Right atrium auricular region (tissue), 2 donors: ENCODE measurements around the gene HPCAL4. TPM values are rescaled to one million over a fixed set of nuclear protein-coding genes. Genes with fewer than 3 reads are reported as not detected.

Source experiments
- DNase-seq: peaks from one replicate; pipeline ENCODE4 v3.0.0-alpha.2; 2019; ENCODE audit warnings: low spot score
- H3K27ac ChIP-seq, 2 donors: fragments of 200-600 bp; sonication (generic); 1 replicate in 1 of 2; 2 replicates in 1 of 2; pipeline ENCODE4 v1.5.1; 2016 to 2019
- H3K27me3 ChIP-seq, 2 donors: fragments of 200-600 bp; sonication (generic); one replicate each; pipeline versions ENCODE4 v1.5.1 to v1.6.0; 2017 to 2019
- H3K36me3 ChIP-seq: fragments of 200-600 bp; sonication (generic); one replicate; pipeline ENCODE4 v1.5.1; 2016
- H3K4me1 ChIP-seq, 2 donors: fragments of 200-600 bp; sonication (generic); one replicate each; pipeline versions ENCODE4 v1.5.1 to v1.6.0; 2017 to 2019
- H3K4me3 ChIP-seq, 2 donors: fragments of 200-600 bp; sonication (generic); 1 replicate in 1 of 2; 2 replicates in 1 of 2; pipeline ENCODE4 v1.5.1; 2017 to 2019; ENCODE audit warnings: mild to moderate bottlenecking in 1 of 2, moderate library complexity in 1 of 2
- H3K9me3 ChIP-seq, 2 donors: fragments of 200-600 bp; sonication (generic); one replicate each; pipeline ENCODE4 v1.5.1; 2019
- CTCF ChIP-seq, 2 donors: fragments of 200-600 bp; sonication (generic); IDR thresholded peaks; one replicate each; pipeline ENCODE4 v1.5.1; 2019; ENCODE audit warnings: antibody characterized with exemption in 2 of 2
- total RNA-seq, 2 donors: library from RNA; depleted of rRNA; stranded (reverse); fragments of >200 nt; gene quantifications; one replicate each; pipeline ENCODE4 v1.1.0, GENCODE V29; 2016

HPCAL4 gene
- total RNA-seq, 2 donors from 2014 or later, result 1.3 to 2.8 TPM

GRCh38 chr1:39675220-39675619 is 16.0 kb downstream of the HPCAL4 start:
- Histone ChIP-seq H3K36me3 (no peaks in the 10 kb centered on the region), H3K4me1 (peaks cover 0 to 24% of the 10 kb centered on the region in 2 donors), H3K9me3 (no peaks in the 10 kb centered on the region), H3K27ac (no peak overlapping the region), H3K27me3 (no peaks in the 10 kb centered on the region), H3K4me3 (no peak overlapping the region)
- TF ChIP-seq CTCF (IDR thresholded peaks at IDR 0.05), result no peak
- no peak for DNase-seq

GRCh38 chr1:39673215-39673614 is 18.0 kb downstream of the HPCAL4 start:
- H3K27me3 ChIP-seq, result no peaks in the 10 kb centered on the region
- TF ChIP-seq CTCF (IDR thresholded peaks at IDR 0.05), result no peak
- H3K36me3 ChIP-seq, result no peaks in the 10 kb centered on the region
- no peak overlapping the region for H3K4me3 ChIP-seq
- peaks cover 0 to 37% of the 10 kb centered on the region in 2 donors for H3K4me1 ChIP-seq
- no peaks in the 10 kb centered on the region for H3K9me3 ChIP-seq
- no peak for DNase-seq
- no peak overlapping the region for H3K27ac ChIP-seq

- DNase-seq, result no peak
Measured at GRCh38 chr1:39672551-39672947, 18.7 kb downstream of the HPCAL4 start.

GRCh38 chr1:39671793-39672550 is 19.3 kb downstream of the HPCAL4 start, which contains the start of gene NT5C1A:
Gene NT5C1A, minus strand, starts transcription at chr1:39672107. Its CDS starts 69 bp downstream, at chr1:39672038.
- Histone ChIP-seq H3K27me3 (no peaks in the 10 kb centered on the region), H3K4me3 (peak within 1 kb of the TSS; percentile 56 to 64), H3K9me3 (no peaks in the 10 kb centered on the region), H3K36me3 (no peaks in the 10 kb centered on the region), H3K4me1 (peaks cover 0 to 46% of the 10 kb centered on the region in 2 donors), H3K27ac (peak within 1 kb of the TSS; percentile 69 to 85)
- no peak for DNase-seq
- TF ChIP-seq CTCF (IDR thresholded peaks at IDR 0.05), result no peak

More at GRCh38 chr1:39672551-39672947, 18.7 kb downstream of the HPCAL4 start:
- TF ChIP-seq CTCF (IDR thresholded peaks at IDR 0.05), result peak in 1 of 2 donors; percentile 47
- H3K27me3 ChIP-seq, result no peaks in the 10 kb centered on the region
- H3K36me3 ChIP-seq, result no peaks in the 10 kb centered on the region
- H3K4me1 ChIP-seq, result peaks cover 0 to 44% of the 10 kb centered on the region in 2 donors
- H3K4me3 ChIP-seq, result peak overlapping the region; percentile 56 to 64
- H3K27ac ChIP-seq, result peak overlapping the region; percentile 69 to 85
- H3K9me3 ChIP-seq, result no peaks in the 10 kb centered on the region

GRCh38 chr1:39671433-39671792 is 19.8 kb downstream of the HPCAL4 start:
- DNase-seq, result no peak

More at GRCh38 chr1:39671433-39671792, 19.8 kb downstream of the HPCAL4 start:
- Histone ChIP-seq H3K27me3 (no peaks in the 10 kb centered on the region), H3K4me3 (peak overlapping the region; percentile 56 to 64), H3K27ac (peak overlapping the region; percentile 69 to 85), H3K9me3 (no peaks in the 10 kb centered on the region), H3K4me1 (peaks cover 0 to 46% of the 10 kb centered on the region in 2 donors), H3K36me3 (no peaks in the 10 kb centered on the region)
- TF ChIP-seq CTCF (IDR thresholded peaks at IDR 0.05), result no peak
